GM19035 (cell line): ENCODE measurements around the gene PHLDA2.
"Not testable (repeated sequence)": the region's sequence is repeated elsewhere in the genome, so short reads cannot be mapped to it uniquely, and the experiment has no call there.

Experiments
- ATAC-seq: cut with Tn5 transposase; IDR thresholded peaks from one replicate; pipeline ENCODE4 v1.9.1; 2021; ENCODE audit not compliant: unreplicated experiment

The PHLDA2 gene

GRCh38 chr11:2945031-2945756 is 16.0 kb upstream of the PHLDA2 start:
- no peak for ATAC-seq

GRCh38 chr11:2944530-2944929 is 15.3 kb upstream of the PHLDA2 start:
- ATAC-seq: no peak

- ATAC-seq: no peak
Observed at GRCh38 chr11:2943711-2944118, 14.5 kb upstream of the PHLDA2 start.

- no peak for ATAC-seq
Observed at GRCh38 chr11:2942872-2943710, 13.9 kb upstream of the PHLDA2 start.

- no peak for ATAC-seq
Observed at GRCh38 chr11:2942447-2942846, 13.2 kb upstream of the PHLDA2 start.

- ATAC-seq: no peak
Observed at GRCh38 chr11:2940921-2941821, 12.0 kb upstream of the PHLDA2 start.

GRCh38 chr11:2940147-2940920 is 11.1 kb upstream of the PHLDA2 start:
- ATAC-seq: no peak

- ATAC-seq: not testable (repeated sequence)
Observed at GRCh38 chr11:2938458-2939418, 9.5 kb upstream of the PHLDA2 start.

- not testable (repeated sequence) for ATAC-seq
Observed at GRCh38 chr11:2937641-2938457, 8.6 kb upstream of the PHLDA2 start.

- ATAC-seq: no peak
Observed at GRCh38 chr11:2934611-2935239, 5.5 kb upstream of the PHLDA2 start.

GRCh38 chr11:2934021-2934550 is 4.9 kb upstream of the PHLDA2 start:
- ATAC-seq: no peak

GRCh38 chr11:2933375-2934020 is 4.3 kb upstream of the PHLDA2 start:
- ATAC-seq: no peak

GRCh38 chr11:2932850-2933251 is 3.6 kb upstream of the PHLDA2 start:
- no peak for ATAC-seq

- no peak for ATAC-seq
Observed at GRCh38 chr11:2931771-2932738, 2.8 kb upstream of the PHLDA2 start.

GRCh38 chr11:2931420-2931746 is 2.2 kb upstream of the PHLDA2 start:
- ATAC-seq: no peak

GRCh38 chr11:2930704-2931419 is 1.6 kb upstream of the PHLDA2 start:
- peak; percentile 43 for ATAC-seq
